HG02884 (cell line): ENCODE measurements around the gene ARL6IP4.
A peak's percentile ranks its signal among the peaks of the same experiment; 100 is the strongest.
"Not testable (repeated sequence)": the region's sequence is repeated elsewhere in the genome, so short reads cannot be mapped to it uniquely, and the experiment has no call there.

Source experiments
- ATAC-seq: cut with Tn5 transposase; IDR thresholded peaks from one replicate; pipeline ENCODE4 v1.9.1; 2021; ENCODE audit warnings: mild to moderate bottlenecking, moderate library complexity; ENCODE audit not compliant: unreplicated experiment

The ARL6IP4 gene

DNA sequence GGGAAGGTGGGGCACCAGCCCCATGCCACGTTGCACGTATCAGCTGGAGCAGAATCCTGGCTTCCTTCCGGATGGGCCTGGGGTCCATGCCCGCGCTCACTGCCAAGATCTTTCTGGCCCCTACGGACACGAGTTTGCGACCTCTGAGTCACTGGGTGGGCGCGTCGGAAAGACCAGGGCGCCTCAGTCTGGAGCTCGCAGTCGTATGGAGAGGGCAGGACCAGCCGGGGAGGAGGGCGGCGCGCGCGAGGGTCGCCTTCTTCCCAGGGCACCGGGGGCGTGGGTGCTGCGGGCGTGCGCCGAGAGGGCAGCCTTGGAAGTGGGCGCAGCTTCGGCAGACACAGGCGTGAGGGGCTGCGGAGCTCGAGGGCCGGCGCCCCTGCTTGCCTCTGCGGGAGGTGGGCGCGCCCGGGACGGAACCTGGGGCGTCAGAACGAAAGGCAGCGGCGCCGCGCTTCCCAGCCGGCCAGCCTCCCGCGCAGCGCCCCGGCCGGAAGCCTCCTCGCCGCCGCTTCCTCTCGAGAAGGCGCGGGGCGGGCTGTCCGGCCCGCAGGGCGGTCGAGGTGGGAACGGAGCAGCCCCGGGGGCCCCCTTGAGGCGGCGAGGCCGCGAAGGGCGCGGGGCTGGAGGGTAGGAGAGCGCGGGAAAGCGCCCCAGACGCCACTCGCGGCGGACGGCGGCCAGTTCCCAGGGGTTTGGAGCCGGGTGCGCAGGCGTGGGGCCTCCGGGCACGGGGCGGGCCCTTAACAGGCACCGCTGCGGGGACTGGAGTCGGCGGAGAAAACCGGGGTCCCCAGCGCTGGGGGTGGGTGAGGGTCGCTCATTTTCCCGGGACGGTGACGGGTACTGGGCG is at the start of gene ARL6IP4:
ARL6IP4 (plus strand) TSS at position 499 of the 853 bp plus-strand sequence. CDS start 459 bp downstream, outside the sequence.
- ATAC-seq = peak; percentile 57

DNA sequence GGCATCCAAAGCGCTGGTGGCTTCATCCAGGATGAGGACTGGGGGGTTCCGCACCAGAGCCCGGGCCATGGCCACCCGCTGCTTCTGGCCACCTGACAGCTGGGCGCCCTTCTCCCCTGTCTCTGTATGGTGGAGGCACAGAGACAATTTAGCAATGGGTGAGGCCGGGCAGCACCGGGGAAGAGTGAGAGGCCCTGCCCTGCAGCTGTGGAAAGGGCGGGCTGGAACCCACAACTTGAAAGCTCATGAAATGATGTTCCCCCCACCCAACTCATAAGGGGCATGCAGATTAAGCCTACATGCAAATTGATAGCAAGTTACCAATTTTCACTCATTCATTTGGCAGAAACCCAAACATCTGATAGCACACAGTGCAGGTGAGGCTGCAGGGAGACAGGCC is 48.3 kb upstream of the ARL6IP4 start:
- ATAC-seq = no peak

DNA sequence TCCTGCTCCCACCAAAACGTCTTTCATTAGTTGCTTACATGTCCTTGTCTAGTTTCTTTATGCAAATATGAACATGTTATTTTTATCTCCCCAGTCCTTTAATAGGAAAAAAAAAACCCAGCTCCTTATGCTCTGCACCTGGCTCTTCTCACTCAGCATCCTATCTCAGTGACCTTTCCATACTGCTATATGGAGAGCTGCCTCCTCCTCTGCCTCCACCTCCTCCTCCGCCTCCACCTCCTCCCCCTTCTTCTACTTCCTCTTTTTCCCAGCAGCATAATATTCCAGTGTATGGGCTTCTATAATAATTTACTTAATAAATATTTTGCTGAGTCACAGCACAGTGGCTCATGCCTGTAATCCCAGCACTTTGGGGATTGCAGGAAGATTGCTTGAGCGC is 45.8 kb upstream of the ARL6IP4 start:
- ATAC-seq = no peak

DNA sequence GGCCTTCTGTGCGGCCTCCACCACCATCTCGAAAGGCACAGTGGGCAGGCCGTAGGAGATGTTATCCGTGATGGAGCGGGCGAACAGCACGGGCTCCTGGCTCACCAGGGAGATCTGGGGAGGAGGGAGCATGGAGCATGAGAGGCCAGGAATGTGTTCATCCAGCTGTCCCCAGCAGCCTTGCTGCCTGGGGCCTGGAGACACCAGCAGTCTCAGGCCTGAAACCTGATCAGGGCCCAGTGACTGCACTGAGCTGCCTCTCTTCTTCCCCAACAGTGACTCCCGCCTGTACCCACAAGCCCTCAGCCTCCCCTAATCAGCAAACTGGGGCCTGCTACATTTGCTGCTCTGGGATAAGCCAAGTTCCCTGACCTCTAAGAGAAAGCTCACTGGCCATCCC is 45.2 kb upstream of the ARL6IP4 start:
- ATAC-seq = no peak

DNA sequence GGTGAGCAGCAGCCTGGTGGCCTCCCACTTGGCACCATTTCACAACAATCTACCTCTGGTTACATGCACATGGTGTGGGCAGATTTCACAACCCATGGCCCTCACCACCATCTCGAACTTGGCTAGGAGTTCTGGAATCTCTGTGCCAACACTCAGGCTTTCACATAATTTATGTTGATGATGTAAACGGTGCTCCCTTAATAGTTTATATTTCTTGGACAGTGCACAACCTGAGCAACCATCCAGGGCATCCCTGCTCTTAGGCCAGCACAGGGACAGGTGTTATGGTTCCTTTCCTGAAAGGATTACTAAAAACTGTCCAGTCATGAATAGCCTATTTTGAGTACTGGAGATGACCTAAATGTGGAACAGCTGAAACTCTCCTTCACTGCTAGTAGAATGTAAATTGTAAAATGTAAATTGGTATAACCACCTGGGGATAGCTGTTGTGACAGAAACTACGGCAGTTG is 42.8 kb upstream of the ARL6IP4 start:
- no peak for ATAC-seq

DNA sequence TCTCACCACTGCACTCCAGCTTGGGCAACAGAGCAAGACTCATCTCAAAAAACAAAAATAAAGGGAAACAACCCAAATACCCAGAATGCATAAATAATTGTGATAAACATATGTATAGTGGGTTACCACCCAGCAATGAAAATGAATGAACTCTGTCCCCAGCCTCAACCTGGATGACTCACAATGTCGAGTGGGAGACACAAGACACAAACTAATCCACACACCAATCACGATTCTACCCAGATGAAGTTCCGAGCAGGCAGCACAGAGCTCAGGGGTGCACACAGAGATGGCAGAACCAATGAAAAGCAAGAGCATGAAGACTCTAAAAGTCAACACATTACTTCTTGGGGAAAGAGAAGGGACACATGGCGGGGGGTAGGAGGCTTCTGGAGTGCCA is 41.4 kb upstream of the ARL6IP4 start:
- ATAC-seq = no peak

DNA sequence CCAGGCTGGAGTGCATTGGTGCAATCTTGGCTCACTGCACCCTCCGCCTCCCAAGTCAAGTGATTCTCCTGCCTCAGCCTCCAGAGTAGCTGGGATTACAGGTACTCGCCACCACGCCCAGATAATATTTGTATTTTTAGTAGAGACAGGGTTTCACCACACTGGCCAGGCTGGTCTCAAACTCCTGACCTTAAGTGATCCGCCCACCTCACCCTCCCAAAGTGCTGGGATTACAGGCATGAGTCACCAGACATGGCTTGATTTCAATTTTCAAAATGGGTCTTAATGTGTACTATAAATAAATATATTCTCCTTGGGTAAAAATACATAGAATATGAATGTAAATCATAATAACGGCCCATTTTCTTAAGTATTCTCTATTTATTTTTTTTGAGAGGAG is 39.1 kb upstream of the ARL6IP4 start:
- ATAC-seq = not testable (repeated sequence)

DNA sequence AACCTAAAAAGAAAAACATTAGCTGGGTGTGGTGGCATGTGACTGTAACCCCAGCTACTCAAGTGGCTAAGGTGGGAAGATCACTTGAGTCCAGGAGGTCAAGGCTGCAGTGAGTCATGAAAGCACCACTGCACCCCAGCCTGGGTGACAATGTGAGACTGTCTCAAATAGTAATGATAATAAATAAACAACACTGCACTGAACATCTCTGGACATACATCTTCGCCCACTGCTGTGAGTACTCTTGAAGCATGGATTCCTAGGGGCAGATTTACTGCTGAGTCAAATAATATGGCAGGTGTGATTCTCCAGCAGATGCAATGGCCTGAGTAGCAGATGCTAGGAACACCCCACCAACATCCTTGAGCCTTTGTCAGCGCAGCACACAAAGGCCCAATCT is 37.8 kb upstream of the ARL6IP4 start:
- no peak for ATAC-seq

DNA sequence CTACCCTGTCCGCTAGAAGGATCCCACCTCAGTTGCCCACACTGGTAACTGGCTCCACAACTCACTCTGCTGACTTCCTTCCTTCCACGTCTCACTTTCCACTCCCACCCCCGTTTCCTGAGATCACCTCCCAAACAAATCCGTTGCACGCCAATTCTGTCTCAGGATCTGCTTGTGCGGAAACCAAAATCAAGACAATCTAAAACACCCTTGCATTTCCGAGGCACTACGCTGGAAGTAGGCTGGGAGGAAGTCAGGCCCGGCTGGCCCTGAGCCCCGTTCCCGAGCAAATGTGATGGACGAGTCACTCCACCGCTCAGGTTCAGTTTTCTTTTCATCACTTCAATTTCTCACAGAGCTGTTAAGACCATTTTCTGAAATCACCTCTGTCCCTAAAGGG is 37.3 kb upstream of the ARL6IP4 start:
- ATAC-seq = no peak

DNA sequence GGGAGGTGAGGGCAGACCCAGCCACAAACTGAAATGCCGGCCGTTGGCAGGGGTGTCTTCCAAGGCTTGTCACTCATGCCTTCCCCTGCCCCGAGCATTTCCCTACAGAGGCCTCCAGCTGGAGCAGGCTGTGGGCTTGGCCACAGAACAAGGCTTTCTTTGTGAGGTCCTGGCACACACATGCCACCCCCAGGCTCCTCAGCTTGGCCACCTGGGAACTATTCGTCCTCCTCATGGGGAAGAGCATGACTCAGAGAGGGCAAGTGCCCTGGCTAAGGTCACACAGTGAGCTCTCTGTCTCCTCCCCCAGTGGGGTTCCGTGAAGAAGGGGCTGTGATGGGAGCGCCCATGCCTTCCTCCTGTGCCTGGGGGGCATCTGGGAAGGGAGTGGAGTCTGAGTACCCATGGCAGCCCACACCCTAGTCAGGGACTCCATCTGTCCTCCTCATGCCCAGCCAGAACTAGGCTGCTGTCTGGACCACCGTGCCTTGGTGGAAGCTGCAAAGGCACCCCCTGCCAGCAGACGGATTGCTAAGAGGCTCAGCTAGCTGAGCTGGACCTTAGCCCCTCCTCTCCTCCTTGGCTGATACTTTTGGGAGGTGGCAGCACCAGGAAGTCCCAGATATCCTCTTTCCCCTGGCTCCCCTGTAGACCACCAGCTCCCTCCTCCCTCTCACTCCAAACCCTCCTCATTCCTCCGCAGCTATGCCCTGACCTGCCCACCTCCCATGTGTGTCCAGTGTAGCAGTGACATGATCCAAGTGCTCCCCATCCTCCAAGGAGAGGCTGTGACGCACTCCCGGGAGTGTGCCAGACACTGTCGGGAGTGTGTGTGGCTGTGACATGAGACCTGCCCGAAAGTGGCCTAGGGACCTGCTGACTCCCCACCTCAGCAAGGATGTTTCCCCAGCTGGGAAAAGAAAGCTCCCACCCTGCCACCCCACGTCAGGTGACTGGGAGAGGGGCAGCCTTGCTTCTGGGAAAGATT is 35.6 kb upstream of the ARL6IP4 start:
- ATAC-seq = no peak

DNA sequence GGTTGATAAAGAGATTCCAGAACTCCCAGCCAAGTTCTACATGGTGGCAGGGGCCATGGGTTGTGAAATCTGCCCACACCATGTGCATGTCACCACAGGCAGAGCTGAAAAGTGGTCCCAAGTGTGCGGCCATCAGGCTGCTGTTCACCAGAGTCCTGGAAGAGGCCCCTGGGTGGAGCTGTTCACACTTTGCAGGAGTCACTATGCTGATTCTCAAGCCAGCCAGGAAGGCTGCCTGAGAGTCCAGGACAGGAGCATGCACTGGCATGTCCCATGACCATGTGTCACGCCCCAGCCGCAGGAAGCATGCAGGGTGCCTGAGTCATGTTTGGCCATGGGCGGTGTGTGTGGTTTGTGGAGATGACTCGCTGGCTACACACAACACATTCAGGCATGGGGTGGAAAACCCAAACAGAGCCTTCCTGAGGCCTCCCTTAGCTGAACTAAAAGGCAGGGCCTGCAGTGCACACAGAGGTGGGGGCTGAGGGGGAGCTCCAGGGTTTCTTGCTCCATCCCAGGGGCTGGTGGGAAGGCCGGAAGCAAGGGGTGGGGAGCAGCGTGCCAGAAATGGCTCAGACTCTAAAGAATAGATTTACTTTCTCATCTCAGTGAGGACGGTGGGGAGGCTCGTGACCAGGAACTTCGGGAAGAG is 33.7 kb upstream of the ARL6IP4 start:
- no peak for ATAC-seq

DNA sequence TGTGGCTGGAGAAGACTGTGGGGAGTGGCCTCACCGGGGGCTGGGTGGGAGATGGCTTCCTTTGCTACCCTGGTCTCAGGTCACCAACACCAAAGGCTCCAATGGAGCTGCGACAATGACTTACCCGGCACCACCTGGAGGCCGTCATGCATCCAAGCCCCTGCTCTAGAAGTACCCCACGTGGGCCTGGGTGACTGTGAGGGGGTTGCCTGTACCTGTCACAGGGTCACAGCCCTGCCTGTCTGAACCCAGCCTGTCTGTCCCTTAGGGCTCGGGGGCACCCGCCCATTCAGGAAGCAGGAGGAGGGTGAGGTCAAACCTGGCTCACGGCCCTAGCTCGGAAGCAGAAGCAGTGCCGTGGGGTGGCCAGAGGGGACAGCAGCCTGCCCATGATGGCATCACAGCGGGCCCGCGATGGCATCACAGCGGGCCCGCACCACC is 33.1 kb upstream of the ARL6IP4 start:
- no peak for ATAC-seq

DNA sequence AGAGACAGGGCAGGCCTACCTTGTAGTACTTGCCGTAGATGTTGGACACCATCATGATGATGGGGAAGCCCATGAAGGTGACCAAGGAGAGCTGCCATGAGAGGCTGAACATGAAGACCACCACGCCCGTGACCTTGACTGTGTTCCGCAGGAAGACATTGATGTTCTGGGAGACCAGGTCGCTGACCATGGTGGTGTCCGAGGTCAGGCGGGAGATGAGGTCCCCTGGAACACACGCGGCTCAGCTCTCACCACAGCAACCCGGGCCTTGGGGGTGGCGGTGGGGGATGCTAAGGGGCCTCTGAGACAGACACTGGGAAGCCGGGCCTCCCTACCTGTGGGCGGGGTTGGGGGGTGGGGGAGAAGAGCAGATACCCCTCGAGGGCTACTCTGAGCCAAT is 31.9 kb upstream of the ARL6IP4 start:
- no peak for ATAC-seq

DNA sequence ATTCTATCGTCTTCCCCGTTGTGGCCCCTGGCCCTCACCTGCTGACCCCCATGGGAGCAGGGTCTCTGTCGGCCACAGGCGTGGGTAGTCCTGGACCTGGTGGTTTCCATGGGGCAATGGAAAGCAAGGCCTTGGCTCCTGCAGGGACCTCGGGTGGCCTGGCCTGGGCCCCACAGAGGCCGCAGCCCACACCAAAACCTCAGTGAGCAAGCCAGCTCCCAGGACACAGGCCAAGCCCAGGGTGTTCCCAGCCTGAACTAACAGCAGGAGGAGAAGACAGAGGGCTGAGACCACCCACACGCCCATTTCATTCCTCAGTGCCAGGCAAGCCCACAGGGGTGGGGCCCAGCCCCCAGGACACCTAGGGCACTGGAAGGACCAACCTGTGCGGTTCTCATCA is 31.1 kb upstream of the ARL6IP4 start:
- no peak for ATAC-seq

DNA sequence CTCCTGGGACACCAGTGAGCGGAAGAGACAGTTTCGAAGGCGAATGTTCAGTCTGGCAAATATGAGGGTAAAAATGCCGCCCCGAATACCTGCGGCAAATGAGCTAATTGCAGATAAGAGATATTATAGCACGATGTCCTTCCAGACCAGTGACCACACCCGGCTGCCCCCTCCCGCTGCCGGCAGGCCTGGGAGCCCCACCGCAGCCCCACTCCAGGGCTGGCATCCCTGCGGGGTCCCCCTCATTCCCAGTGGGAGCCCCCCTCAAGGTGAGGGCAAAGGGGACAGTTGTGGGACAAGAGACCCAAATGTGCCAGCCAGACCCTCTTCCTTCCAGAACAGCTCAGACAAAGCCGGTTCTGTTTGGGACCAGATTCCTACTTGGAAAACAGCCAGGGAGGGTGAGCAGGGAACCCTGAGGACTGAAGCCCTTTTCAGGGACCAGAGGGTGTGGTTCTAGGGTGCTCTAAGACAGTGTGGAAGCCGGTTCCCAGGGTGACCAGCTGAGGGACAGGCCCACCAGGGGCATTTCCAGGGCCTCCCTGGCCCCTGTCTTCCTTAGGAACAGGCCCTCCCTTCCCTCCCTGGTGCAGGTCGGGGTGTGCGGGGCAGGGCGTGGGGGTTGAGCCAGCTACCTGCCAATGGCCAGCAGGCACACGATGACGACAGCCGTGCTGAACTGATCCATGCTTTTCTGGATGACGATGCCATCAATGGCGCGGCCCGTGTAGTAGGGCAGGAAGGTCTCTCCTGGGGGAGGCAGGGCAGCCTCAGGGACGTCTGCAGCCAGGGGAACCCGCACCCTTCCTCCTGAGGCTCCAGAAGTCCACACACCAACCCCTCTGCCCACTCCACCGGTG is 30.4 kb upstream of the ARL6IP4 start:
- ATAC-seq = no peak

DNA sequence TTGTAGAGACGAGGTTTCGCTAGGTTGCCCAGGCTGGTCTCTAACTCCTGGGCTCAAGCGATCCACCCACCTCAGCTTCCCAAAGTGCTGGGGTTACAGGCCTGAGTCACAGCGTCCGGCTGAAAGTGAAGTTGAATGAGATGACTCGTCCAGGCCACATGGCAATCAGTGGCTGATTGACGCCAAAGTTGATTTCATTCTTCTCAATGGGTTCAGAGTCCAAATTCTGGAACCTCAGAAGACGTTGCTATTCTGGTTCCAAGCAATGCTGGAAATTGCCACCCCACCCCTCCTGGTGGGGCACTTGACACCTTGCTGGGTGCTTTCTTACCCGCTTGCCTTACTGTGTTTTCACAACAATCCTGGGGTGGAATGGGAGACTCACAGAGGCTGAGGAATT is 29.1 kb upstream of the ARL6IP4 start:
- ATAC-seq = no peak

DNA sequence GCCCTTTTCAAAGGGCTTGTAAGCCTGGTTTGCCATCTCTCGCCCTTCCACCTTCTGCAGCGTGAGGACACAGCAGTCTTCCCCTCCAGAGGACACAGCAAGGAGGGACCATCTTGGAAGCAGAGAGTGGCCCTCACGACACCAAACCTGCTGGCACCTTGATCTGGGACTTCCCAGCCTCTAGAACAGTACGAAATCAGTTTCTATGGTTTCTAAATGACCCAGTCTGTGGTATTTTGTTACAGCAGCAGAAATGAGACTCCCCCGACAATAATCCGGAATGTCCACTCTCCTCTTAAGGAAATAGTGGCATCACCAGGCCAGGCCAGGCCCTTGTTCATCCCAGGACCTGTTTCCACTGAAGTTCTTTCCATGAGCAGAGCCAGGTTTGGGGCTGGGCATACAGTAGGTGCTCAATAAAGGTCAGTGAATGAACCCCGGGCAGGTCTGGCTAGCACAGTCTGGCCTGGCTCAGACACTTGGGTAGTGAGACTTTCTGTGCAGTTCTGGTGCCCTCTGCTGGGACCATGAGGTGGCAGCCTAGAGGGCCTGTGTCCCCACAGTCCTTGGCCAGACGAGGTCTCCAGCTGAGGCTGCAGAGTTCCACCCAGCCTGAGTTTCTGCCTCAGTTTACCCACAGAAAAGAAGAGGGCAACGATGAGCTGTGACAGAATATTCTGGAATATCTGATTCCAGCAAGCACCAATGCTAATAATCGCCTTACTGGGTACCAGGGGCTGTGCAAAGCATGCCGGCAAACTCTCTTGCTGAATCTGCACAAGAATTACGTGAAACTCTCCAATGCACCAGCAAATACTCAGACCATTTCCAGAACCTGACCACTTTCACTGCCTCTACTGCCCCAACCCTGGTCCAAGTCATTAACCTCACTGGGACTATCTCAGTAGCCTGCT is 28.2 kb upstream of the ARL6IP4 start:
- no peak for ATAC-seq

DNA sequence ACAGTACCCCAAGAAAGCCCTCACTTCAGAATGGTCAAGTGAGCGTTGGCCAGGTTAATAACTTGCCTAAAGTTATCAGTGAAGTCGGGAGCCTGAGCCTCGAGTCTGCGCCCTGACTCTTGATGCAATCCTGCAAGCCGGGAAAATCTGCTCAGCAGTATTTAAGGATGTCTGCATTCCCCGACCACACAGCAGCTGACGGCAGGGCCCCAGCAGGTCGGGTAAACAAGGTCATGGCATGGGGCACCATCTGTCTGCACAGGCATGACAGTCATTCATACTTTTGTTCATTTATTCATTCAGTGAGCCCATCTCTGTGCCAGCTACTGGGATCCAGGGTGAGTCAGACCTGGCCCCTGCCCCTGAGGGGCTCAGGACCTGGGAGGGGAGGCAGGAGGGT is 25.3 kb upstream of the ARL6IP4 start:
- ATAC-seq = no peak

DNA sequence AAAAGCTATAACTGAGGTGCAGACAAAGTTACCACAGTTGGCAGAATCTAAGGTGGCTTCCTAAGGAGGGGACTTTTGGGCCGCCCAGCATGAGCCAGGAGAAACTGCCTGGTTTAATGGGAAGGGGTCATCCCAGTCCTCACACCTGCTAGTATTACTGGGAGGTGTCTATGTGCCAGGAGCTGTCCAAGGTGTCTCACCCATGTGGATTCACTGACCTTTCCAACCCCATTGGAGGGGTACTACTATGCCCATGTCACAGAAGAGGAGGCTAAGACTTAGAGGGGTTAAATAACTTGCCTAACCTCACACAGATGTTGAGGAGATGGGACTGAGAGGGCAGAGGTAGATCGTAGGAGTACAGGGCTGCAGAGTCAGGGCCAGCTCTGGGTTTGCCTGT is 24.4 kb upstream of the ARL6IP4 start:
- no peak for ATAC-seq
